Breast epithelium (tissue), 3 donors: ENCODE measurements around the gene CSRNP3.

ENCODE experiments used
- POLR2A ChIP-seq: fragments of 450-650 bp; IDR thresholded peaks from one replicate; pipeline ENCODE4 v1.6.1; 2016; ENCODE audit warnings: antibody characterized with exemption, mild to moderate bottlenecking, moderate library complexity
- POLR2AphosphoS5 ChIP-seq, 3 donors: sonication (generic); formaldehyde crosslinking; IDR thresholded peaks; one replicate each; pipeline ENCODE4 v1.6.1; 2017; ENCODE audit warnings: antibody characterized with exemption in 3 of 3

- TF ChIP-seq POLR2A (no peak), POLR2AphosphoS5 (IDR thresholded peaks at IDR 0.05) (no peak)
These were observed 3.1 kb upstream of the CSRNP3 start for GRCh38 chr2:165466386-165466785.
